HG03575 (cell line): Measurements from ENCODE around the gene FBXL15.

Experiments
- ATAC-seq: cut with Tn5 transposase; IDR thresholded peaks from one replicate; pipeline ENCODE4 v1.9.1; 2021; ENCODE audit not compliant: unreplicated experiment, insufficient number of reproducible peaks, low FRiP score; ENCODE audit errors: extremely low read depth

The FBXL15 gene

DNA sequence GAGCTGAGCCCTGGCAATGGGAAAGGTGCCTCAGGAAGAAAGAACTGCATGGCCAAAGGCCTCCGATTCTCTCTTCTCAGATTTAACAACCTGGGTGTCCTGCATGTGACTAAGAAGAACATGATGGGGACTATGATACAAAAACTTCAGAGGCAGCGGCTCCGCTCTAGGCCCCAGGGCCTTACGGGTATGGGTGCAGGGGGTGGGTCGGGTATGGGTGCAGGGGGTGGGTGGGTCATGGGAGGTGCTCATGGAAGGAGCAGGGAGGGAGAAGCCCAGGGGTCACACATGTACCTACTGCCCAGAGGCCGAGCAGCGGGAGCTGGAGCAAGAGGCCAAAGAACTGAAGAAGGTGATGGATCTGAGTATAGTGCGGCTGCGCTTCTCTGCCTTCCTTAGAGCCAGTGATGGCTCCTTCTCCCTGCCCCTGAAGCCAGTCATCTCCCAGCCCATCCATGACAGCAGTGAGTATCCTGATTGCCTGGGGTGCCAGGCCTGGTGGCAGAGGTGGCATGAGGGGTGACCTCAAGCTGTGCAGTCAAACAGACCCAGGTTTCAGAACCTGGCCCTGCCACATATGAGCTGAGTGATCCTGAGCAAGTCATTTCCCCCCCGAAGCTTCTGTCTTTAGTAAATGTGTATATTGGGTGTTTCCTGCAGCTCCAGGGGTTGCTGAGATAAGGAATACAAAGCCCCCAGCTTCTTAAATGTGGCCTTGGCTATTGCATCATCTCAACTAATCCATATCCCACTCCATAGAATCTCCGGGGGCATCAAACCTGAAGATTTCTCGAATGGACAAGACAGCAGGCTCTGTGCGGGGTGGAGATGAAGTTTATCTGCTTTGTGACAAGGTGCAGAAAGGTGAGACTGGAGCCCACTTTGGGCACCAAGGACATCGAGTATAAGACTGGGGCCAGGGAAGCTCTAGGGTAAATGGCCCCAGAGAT, 23.1 kb upstream of the FBXL15 start:
- no peak for ATAC-seq

GRCh38 chr10:102398172-102399020, 22.2 kb upstream of the FBXL15 start:
- ATAC-seq: no peak

- no peak for ATAC-seq
Measured at GRCh38 chr10:102399217-102400021, 21.2 kb upstream of the FBXL15 start.

DNA sequence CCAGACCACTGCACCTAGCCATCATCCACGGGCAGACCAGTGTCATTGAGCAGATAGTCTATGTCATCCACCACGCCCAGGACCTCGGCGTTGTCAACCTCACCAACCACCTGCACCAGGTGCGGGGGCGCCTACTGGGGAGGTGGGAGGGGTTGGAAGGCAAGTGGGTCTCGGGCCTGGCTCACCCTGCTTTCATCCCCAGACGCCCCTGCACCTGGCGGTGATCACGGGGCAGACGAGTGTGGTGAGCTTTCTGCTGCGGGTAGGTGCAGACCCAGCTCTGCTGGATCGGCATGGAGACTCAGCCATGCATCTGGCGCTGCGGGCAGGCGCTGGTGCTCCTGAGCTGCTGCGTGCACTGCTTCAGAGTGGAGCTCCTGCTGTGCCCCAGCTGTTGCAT, 20.6 kb upstream of the FBXL15 start:
- ATAC-seq: no peak

DNA sequence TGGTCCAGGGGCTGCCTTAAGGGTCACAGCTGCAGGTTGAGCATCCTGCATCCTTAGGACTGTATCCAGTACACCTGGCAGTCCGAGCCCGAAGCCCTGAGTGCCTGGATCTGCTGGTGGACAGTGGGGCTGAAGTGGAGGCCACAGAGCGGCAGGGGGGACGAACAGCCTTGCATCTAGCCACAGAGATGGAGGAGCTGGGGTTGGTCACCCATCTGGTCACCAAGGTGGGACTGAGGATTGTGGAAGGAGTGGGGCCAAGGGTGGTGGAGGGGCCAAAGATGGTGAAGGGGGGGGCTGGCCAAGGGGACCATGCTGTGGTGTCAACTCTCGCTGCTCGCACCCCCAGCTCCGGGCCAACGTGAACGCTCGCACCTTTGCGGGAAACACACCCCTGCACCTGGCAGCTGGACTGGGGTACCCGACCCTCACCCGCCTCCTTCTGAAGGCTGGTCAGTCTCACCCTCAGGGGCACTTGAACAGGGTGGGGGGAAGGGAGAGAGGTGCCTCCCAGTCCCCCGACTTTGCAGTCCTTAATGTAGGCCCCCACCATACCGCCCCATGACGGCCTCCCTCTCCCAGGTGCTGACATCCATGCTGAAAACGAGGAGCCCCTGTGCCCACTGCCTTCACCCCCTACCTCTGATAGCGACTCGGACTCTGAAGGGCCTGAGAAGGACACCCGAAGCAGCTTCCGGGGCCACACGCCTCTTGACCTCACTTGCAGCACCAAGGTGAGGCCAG, 19.9 kb upstream of the FBXL15 start:
- ATAC-seq: no peak

- ATAC-seq: no peak
Measured at GRCh38 chr10:102401342-102401654, 19.3 kb upstream of the FBXL15 start.

DNA sequence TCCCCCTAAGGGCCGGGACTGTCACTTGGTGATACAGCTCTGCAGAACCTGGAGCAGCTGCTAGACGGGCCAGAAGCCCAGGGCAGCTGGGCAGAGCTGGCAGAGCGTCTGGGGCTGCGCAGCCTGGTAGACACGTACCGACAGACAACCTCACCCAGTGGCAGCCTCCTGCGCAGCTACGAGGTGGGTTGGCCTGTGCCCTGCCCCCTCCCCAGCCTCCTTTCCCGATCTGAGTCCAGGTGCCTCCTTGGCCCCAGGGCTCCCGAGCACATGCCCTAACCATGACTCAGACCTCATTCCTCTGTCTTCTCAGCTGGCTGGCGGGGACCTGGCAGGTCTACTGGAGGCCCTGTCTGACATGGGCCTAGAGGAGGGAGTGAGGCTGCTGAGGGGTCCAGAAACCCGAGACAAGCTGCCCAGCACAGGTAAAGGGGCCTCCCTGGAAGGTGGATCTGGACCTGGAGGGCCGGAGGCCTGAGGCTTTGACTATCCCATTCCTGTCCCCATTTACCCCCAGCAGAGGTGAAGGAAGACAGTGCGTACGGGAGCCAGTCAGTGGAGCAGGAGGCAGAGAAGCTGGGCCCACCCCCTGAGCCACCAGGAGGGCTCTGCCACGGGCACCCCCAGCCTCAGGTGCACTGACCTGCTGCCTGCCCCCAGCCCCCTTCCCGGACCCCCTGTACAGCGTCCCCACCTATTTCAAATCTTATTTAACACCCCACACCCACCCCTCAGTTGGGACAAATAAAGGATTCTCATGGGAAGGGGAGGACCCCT, 18.7 kb upstream of the FBXL15 start:
- no peak for ATAC-seq

DNA sequence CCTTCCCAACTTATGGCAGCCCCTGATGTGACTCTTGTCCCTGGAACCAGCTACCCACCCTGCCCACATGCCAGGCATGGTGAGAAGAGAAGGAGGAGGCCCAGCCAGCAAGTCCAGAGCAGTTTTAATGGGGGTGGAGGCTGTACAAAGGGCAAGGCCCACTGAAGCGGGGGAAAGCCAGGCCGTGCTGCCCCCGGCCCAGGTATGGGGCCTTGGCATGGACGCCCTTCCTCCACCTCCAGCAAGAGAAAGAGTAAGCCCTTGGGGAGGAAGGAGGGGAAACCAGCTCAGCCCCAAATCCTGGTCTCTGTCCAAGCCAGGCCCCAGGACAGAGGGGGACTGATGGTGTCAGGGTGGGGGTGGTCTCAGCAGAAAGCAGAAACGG, 18.1 kb upstream of the FBXL15 start:
- no peak for ATAC-seq

- ATAC-seq: no peak
Measured at GRCh38 chr10:102403115-102403514, 17.5 kb upstream of the FBXL15 start.

DNA sequence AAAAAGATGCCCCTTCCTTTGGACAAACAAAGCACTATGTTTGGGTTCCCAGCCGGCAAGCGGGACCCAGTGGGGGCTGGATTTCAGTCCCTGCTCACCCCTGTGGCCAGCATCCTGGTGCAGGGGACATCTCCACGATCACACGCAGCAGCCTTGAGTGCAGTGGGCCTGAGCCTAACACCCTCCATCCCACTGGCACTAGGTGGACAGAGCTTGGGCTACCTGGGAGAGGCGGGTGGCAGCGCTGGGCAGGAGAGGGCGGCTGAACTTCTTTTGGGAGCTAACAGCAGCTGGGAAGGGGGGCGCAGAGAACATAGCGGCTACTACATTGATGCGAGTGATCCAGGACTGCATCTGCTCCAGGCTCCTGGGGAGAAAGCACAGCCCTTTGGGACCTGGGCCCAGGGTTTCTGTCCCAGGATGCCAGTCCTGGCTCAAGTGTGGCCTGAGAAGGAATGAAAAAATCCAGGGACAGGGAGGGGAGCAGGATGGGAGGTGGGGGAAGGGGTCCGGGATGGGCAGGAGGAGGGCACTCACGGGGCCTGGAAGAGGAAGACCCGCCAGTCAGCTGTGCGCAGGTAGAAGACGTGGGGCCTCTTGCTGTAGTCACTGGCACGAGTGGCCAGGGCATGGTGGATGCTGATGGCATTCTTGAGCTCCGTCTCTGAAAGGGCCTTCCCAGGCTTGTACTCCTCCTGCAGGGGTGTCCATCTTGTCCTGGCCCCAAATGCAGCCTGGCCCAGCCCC, 16.1 kb upstream of the FBXL15 start:
- ATAC-seq: no peak

DNA sequence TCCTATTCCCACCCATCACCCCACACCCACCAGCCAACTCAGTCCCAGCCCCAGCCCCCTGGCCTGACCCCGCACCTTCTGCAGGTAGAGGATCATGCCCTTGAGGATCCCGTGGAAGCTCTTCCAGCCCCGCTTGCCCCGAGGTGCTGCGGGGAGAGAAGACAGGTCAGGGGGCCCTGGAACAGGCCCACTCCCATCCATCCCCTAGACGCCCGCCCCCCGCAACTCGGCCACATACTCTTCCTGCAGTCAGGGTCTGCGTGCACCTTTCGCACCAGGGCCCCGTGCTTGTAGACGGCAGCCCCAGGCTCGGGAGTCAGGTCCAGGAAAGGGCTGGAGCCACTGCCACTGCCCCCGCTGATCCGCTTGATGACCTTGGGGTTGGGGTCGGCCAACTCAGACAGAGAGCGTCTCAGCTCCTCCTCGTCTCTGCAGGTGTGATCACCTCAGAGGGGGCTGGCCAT, 15.5 kb upstream of the FBXL15 start:
- ATAC-seq: no peak

GRCh38 chr10:102405632-102406031, 15.0 kb upstream of the FBXL15 start:
- ATAC-seq: no peak

DNA sequence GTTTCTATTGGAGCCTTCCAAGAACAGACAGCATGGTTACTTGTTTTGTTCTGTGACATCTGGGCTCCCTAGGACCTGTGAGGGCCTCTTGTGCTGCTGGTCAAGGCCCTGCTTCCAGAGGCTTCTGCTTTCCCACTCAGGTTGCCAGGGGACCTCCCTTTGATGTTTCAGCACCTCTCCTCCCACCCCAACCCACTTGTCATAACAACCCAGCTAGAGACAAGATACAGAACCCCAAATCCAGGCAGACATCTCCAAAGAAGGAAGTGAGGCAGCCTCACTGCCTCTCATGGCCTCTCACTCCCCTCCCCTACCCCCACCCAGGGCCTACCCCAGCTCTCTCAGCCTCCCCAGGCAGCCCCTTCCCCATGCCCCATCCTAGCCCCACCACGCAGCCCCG, 13.8 kb upstream of the FBXL15 start:
- no peak for ATAC-seq

DNA sequence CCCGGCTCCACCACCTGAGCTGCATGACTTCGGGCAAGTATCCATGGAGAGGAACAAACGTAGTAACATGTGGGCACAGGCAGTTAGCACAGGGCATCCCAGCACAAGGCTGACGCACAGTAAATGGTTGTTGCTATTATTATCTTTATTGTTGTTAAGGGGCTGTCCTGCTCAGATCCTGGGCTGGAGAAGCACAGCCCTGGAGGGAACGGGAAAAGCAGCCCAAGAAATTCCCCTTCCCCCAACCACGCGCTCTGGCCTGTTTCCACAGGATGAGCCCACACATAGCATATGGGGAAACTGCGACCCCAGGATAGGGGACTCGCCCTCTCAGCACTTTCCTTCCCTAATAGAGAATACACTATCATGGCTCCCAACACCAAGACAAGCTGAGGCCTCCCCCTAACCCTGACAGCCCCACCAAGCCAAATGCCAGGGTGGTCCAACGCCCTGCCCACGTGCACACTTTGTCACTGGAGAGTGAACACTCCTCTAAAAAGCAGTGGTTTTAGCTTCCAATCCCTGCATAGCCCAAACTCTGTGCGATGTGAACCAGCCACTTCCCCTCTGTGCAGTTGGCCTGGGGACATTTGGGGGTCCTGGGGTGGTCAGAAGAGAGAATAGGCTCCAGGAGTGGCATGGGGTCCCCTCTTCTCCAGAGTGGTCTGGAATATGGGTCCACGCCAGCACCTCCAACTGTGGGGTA, 13.1 kb upstream of the FBXL15 start:
- ATAC-seq: no peak

GRCh38 chr10:102408131-102408727, 12.4 kb upstream of the FBXL15 start:
- ATAC-seq: no peak
